Liver (tissue), 3 donors: ENCODE measurements around the gene ZNF438.

ENCODE experiments used
- ATF3 ChIP-seq: IDR thresholded peaks from 2 replicates; pipeline ENCODE4 v1.6.1; 2016; ENCODE audit warnings: antibody characterized with exemption
- CTCF ChIP-seq: fragments of 150-350 bp; IDR thresholded peaks from 2 replicates; pipeline ENCODE4 v1.5.1; 2017; ENCODE audit warnings: improper control_type of control experiment, low read depth, low read length; ENCODE audit not compliant: missing input control
- EGR1 ChIP-seq, 2 donors: IDR thresholded peaks; 2 replicates each; pipeline ENCODE4 v1.6.1; 2016 to 2018; ENCODE audit warnings: antibody characterized with exemption in 2 of 2, low read depth in 2 of 2
- NR2F2 ChIP-seq: IDR thresholded peaks from 2 replicates; pipeline ENCODE4 v1.6.1; 2016; ENCODE audit warnings: antibody characterized with exemption
- RAD21 ChIP-seq, 2 donors: IDR thresholded peaks; 2 replicates each; pipeline ENCODE4 v1.6.1; 2016; ENCODE audit warnings: antibody characterized with exemption in 2 of 2, mild to moderate bottlenecking in 2 of 2
- TAF1 ChIP-seq: conservative IDR thresholded peaks from 2 replicates; pipeline ENCODE4 v1.6.1; 2016; ENCODE audit warnings: antibody characterized with exemption, mild to moderate bottlenecking
- donor health status: healthy.
- donor health status: healthy.

GRCh38 chr10:30974773-30975415 lies 56.8 kb downstream of the ZNF438 start:
- TF ChIP-seq CTCF, result no peak
- no peak for TF ChIP-seq NR2F2
- no peak for TF ChIP-seq ATF3
- no peak for TF ChIP-seq TAF1
- TF ChIP-seq EGR1 (IDR thresholded peaks at IDR 0.05; ENCODE audit: low read depth in 2 of 2), result no peak
- TF ChIP-seq RAD21 (IDR thresholded peaks at IDR 0.05), result no peak
